Stomach (tissue), 4 donors: ENCODE measurements around the gene LYVE1.

ENCODE experiments used
- CTCF ChIP-seq, 7 experiments: fragments of 450-650 bp in 4 of 7; fragments of 200-600 bp in 3 of 7; sonication (generic) in 3 of 7; IDR thresholded peaks; one replicate each; pipeline ENCODE4 v1.5.1; 2016 to 2019; ENCODE audit warnings: antibody characterized with exemption in 7 of 7, control low read depth in 2 of 7, mild to moderate bottlenecking in 1 of 7
- EP300 ChIP-seq: sonication (generic); formaldehyde crosslinking; IDR thresholded peaks from one replicate; pipeline ENCODE4 v1.6.1; 2017; ENCODE audit warnings: antibody characterized with exemption
- POLR2A ChIP-seq, 4 donors: fragments of 450-650 bp; IDR thresholded peaks; one replicate each; pipeline ENCODE4 v1.6.1; 2016; ENCODE audit warnings: antibody characterized with exemption in 4 of 4, control low read depth in 2 of 4, mild to moderate bottlenecking in 1 of 4, moderate library complexity in 1 of 4
- POLR2AphosphoS5 ChIP-seq, 3 donors: sonication (generic); formaldehyde crosslinking; IDR thresholded peaks; one replicate each; pipeline ENCODE4 v1.6.1; 2016; ENCODE audit warnings: antibody characterized with exemption in 3 of 3

- TF ChIP-seq EP300, result no peak
- TF ChIP-seq POLR2AphosphoS5 (IDR thresholded peaks at IDR 0.05), result no peak
- TF ChIP-seq CTCF (IDR thresholded peaks at IDR 0.05), result no peak
- no peak for TF ChIP-seq POLR2A (IDR thresholded peaks at IDR 0.05)
Measured at GRCh38 chr11:10590218-10590915, 21.9 kb upstream of the LYVE1 start.
